Measurements from ENCODE around the gene FAM171A1. TPM values are rescaled to one million over a fixed set of nuclear protein-coding genes. Genes with fewer than 3 reads are reported as not detected.

The FAM171A1 gene
- total and polyA plus RNA-seq, 2 experiments from 2014 or later, result 38.9 to 41.5 TPM

GRCh38 chr10:15320118-15320517 lies 51.0 kb downstream of the FAM171A1 start:
- Histone ChIP-seq H3K27ac (no peak overlapping the region), H3K36me3 (no peaks in the 10 kb centered on the region), H3K4me3 (no peak overlapping the region), H3K4me1 (ENCODE audit: low read depth) (peaks cover 29% of the 10 kb centered on the region), H3K27me3 (no peaks in the 10 kb centered on the region), H3K9me3 (ENCODE audit: low read depth) (no peaks in the 10 kb centered on the region)
- no peak for TF ChIP-seq CTCF (IDR thresholded peaks at IDR 0.05; ENCODE audit: low read depth, low read length)
- no peak for DNase-seq (ENCODE audit: low read depth in 1 of 2, low spot score in 1 of 2)

- Histone ChIP-seq H3K4me1 (ENCODE audit: low read depth) (peaks cover 50% of the 10 kb centered on the region), H3K36me3 (no peaks in the 10 kb centered on the region)
These were observed 54.1 kb downstream of the FAM171A1 start for GRCh38 chr10:15316871-15317464.

GRCh38 chr10:15316145-15316544 lies 54.9 kb downstream of the FAM171A1 start:
- H3K27ac ChIP-seq, result peak overlapping the region; percentile 12
- H3K36me3 ChIP-seq, result no peaks in the 10 kb centered on the region
- H3K4me3 ChIP-seq, result no peak overlapping the region
- H3K9me3 ChIP-seq (ENCODE audit: low read depth), result no peaks in the 10 kb centered on the region
- H3K4me1 ChIP-seq (ENCODE audit: low read depth), result peaks cover 49% of the 10 kb centered on the region
- H3K27me3 ChIP-seq, result no peaks in the 10 kb centered on the region
- no peak for DNase-seq (ENCODE audit: low read depth in 1 of 2, low spot score in 1 of 2)
- TF ChIP-seq CTCF (IDR thresholded peaks at IDR 0.05; ENCODE audit: low read depth, low read length), result no peak

More at GRCh38 chr10:15316871-15317464, 54.1 kb downstream of the FAM171A1 start:
- Histone ChIP-seq H3K9me3 (ENCODE audit: low read depth) (no peaks in the 10 kb centered on the region), H3K4me3 (no peak overlapping the region), H3K27ac (peak overlapping the region; percentile 12), H3K27me3 (no peaks in the 10 kb centered on the region)
- no peak for DNase-seq (ENCODE audit: low read depth in 1 of 2, low spot score in 1 of 2)
- TF ChIP-seq CTCF (IDR thresholded peaks at IDR 0.05; ENCODE audit: low read depth, low read length), result no peak

GRCh38 chr10:15315286-15315685 lies 55.8 kb downstream of the FAM171A1 start:
- H3K4me3 ChIP-seq, result no peak overlapping the region
- H3K27me3 ChIP-seq, result no peaks in the 10 kb centered on the region
- no peak for DNase-seq (ENCODE audit: low read depth in 1 of 2, low spot score in 1 of 2)
- peaks cover 47% of the 10 kb centered on the region for H3K4me1 ChIP-seq (ENCODE audit: low read depth)
- H3K36me3 ChIP-seq, result no peaks in the 10 kb centered on the region
- no peaks in the 10 kb centered on the region for H3K9me3 ChIP-seq (ENCODE audit: low read depth)
- no peak overlapping the region for H3K27ac ChIP-seq
- TF ChIP-seq CTCF (IDR thresholded peaks at IDR 0.05; ENCODE audit: low read depth, low read length), result no peak

GRCh38 chr10:15314482-15315045 lies 56.5 kb downstream of the FAM171A1 start:
- no peak for TF ChIP-seq CTCF (IDR thresholded peaks at IDR 0.05; ENCODE audit: low read depth, low read length)
- peaks cover 47% of the 10 kb centered on the region for H3K4me1 ChIP-seq (ENCODE audit: low read depth)
- H3K4me3 ChIP-seq, result no peak overlapping the region
- no peaks in the 10 kb centered on the region for H3K27me3 ChIP-seq
- H3K36me3 ChIP-seq, result no peaks in the 10 kb centered on the region
- no peaks in the 10 kb centered on the region for H3K9me3 ChIP-seq (ENCODE audit: low read depth)
- no peak for DNase-seq (ENCODE audit: low read depth in 1 of 2, low spot score in 1 of 2)
- peak overlapping the region; percentile 62 for H3K27ac ChIP-seq
